Measurements from ENCODE around the gene TRPC1.

TRPC1 gene

GRCh38 chr3:142853270-142854168 lies 129.7 kb downstream of the TRPC1 start:
- no peak overlapping the region for H3K4me2 ChIP-seq
- H3K4me3 ChIP-seq, result no peak overlapping the region
- H4K20me1 ChIP-seq, result no peaks in the 10 kb centered on the region
- TF ChIP-seq Cebpa-rat (IDR thresholded peaks at IDR 0.05), result no peak
- no peaks in the 10 kb centered on the region for H3K27me3 ChIP-seq
- no peak overlapping the region for H3K9ac ChIP-seq
- H3K27ac ChIP-seq, result no peak overlapping the region
- H3K9me3 ChIP-seq, result no peaks in the 10 kb centered on the region
- H3K4me1 ChIP-seq, result no peaks in the 10 kb centered on the region
- no peaks in the 10 kb centered on the region for H3K36me3 ChIP-seq

- Histone ChIP-seq H3K27ac (no peak overlapping the region), H3K9ac (no peak overlapping the region), H3K27me3 (no peaks in the 10 kb centered on the region), H3K9me3 (no peaks in the 10 kb centered on the region), H3K4me3 (no peak overlapping the region), H3K4me2 (no peak overlapping the region), H3K36me3 (no peaks in the 10 kb centered on the region), H4K20me1 (no peaks in the 10 kb centered on the region), H3K4me1 (no peaks in the 10 kb centered on the region)
- no peak for TF ChIP-seq Cebpa-rat (IDR thresholded peaks at IDR 0.05)
Observed at GRCh38 chr3:142857056-142857455, 133.2 kb downstream of the TRPC1 start.
